HUDEP-2 (cell line): ENCODE measurements around the gene TCEA3.

ENCODE experiments used
- DNase-seq, 76 experiments: peaks; one replicate each; lab custom pipeline; 2025; ENCODE audit not compliant: unreplicated experiment in 76 of 76; lab: John Stamatoyannopoulos, UW

The TCEA3 gene

DNA sequence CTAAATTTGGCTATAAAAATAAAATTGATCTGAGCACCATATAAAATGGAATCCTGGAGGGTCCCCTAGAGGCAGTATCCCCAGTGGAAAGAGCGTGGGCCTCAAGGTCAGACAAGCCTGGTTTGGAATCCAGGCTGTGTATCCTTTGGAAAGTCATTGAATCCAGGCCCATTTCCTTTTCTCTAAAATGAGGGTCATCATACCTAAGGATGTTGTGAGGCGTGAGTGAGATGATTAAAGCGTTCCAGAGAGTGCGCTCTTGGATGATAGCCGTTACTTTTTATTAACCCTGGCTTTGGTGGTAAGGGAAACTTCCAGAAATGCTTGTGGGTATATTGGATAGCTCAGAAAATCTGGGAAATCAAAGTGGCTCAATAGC, 54.2 kb downstream of the TCEA3 start:
- no peak for DNase-seq

GRCh38 chr1:23369335-23370013, 55.1 kb downstream of the TCEA3 start, which contains the start of gene ZNF436:
Gene ZNF436 (minus strand): TSS chr1:23369836. CDS start chr1:23368005, 1,831 bp downstream.
- DNase-seq = peak in 66 of 76 experiments; percentile 10 to 75 (median 52)

GRCh38 chr1:23368562-23369334, 55.8 kb downstream of the TCEA3 start:
- DNase-seq = peak in 74 of 76 experiments; percentile 4 to 90 (median 76)

DNA sequence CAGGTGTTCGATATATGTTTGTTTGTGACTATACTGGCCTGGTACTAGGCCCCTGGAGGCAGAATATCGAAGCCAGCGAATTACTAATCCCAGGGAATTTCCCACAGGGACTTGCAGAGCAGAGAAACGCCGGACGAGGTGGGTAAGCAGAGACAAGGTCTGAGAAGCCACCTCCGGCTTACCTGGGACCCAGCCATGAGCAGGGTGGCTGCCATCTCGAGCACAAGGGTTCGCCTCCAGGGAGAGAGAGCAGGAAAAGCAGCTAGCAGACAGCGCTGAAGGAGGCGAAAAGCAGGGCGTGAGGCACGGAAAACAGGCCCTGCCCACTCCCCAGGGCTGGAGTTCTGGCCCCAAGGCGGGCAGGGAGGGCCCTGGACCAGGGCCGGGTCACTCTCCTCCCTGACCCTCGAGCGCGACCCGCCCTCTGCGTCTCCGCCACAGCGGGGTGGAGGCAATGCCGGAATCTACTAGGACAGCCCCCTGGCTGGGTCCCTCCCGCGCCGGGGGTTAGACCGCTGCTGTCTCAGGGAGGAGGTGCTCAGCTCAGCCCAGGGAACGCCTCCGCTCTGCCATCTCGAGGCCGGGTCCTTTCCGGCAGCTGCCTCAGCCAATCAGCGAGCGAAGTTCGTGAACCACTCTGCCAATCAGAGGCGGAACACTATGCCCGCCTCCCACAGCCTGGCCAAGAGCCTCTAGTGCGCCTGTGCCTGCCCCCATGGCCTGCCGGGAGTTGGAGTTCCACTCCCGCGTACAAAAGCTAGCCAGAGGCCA, 56.6 kb downstream of the TCEA3 start:
- peak in 75 of 76 experiments; percentile 62 to 99 (median 98) for DNase-seq

- no peak for DNase-seq
Measured at GRCh38 chr1:23367451-23367790, 57.1 kb downstream of the TCEA3 start.

- no peak for DNase-seq
Measured at GRCh38 chr1:23366598-23366997, 58.0 kb downstream of the TCEA3 start.

GRCh38 chr1:23366146-23366545, 58.4 kb downstream of the TCEA3 start:
- DNase-seq = no peak

GRCh38 chr1:23362218-23362713, 62.3 kb downstream of the TCEA3 start:
- no peak for DNase-seq

- DNase-seq = no peak
Measured at GRCh38 chr1:23358310-23358875, 66.2 kb downstream of the TCEA3 start.

- no peak for DNase-seq
Measured at GRCh38 chr1:23357138-23357908, 67.2 kb downstream of the TCEA3 start.

GRCh38 chr1:23356471-23357137, 67.9 kb downstream of the TCEA3 start:
- DNase-seq = no peak

GRCh38 chr1:23354245-23354644, 70.3 kb downstream of the TCEA3 start:
- no peak for DNase-seq

GRCh38 chr1:23352096-23352695, 72.4 kb downstream of the TCEA3 start:
- DNase-seq = no peak

GRCh38 chr1:23345920-23346319, 78.6 kb downstream of the TCEA3 start:
- no peak for DNase-seq

- DNase-seq = peak in 1 of 76 experiments; percentile 14
Measured at GRCh38 chr1:23344987-23345472, 79.5 kb downstream of the TCEA3 start.

DNA sequence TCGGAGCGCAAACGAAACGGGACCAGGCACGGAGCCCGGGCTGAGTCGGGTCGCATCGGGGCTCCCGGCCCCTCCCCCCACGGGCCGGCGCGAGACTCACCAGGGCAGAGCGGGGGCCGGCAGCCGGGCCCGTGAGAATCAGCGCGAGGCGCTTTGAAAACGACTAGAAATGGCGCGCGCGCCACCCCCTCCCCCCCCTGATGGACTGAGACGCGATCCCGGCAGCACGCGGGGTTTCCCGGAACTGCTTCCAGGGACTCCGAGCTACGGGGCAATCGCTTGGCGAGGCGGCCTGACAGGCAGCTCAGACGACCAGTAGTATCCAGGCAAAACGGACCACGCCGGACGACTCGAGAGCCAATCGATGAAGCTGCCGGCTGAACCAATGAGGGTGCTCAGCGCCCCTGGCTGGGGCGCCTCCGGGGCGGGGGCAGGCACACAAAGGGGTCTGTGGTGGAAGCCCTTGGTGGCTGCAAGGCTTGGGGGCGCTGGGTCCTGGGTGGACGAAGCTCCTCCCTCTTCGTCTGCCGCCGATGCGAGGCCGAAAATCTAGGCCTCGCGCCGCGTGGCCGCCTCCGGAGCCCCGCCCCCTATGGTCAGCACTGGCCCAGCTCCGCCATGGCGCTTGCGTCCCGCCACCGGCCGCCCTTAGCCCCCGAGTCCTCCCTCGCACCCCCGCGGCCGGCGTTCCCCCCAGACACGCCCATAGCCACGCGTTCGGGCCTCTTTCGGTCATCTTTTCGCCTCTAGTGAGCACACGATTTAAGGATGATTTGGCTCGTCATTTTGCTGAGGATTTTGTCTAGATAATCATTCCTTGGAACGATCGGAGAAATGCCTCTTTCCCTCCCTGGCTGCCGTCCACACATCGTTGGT, 80.2 kb downstream of the TCEA3 start, which contains the start of gene HNRNPR:
HNRNPR (minus strand) TSS at position 174 of the 876 bp plus-strand sequence. CDS start 3,276 bp downstream, outside the sequence.
- DNase-seq = peak; percentile 71 to 99 (median 99)

GRCh38 chr1:23343221-23344110, 81.1 kb downstream of the TCEA3 start:
- DNase-seq = peak in 39 of 76 experiments; percentile 1 to 59 (median 32)
